Common myeloid progenitor, CD34-positive (primary cell): ENCODE data around the gene RABL6.

Source experiments
- CTCF ChIA-PET: fragments of 350-600 bp; sonication (Branson Sonifier 250); formaldehyde crosslinking; loops from one replicate; lab custom pipeline; 2021; ENCODE audit warnings: antibody characterized with exemption; lab: Charles Lee
- POLR2A ChIA-PET: fragments of 350-600 bp; sonication (Branson Sonifier 250); formaldehyde crosslinking; loops from one replicate; lab custom pipeline; 2021; ENCODE audit warnings: antibody characterized with exemption; lab: Charles Lee
- DNase-seq, 3 donors: peaks; one replicate each; pipeline versions ENCODE4 v3.0.0 to v3.0.0-alpha.2; 2013
- H3K27ac ChIP-seq, 2 experiments: 1 replicate in 1 of 2; 2 replicates in 1 of 2; pipeline ENCODE4 v1.7.0; 2013; ENCODE audit warnings: inconsistent platforms in 2 of 2, low read length in 2 of 2, mild to moderate bottlenecking in 2 of 2, low read depth in 1 of 2, moderate library complexity in 1 of 2; ENCODE audit not compliant: severe bottlenecking in 2 of 2, insufficient read depth in 1 of 2, poor library complexity in 1 of 2
- H3K27me3 ChIP-seq, 5 experiments: replicated peaks in 2 of 5; 1 replicate in 3 of 5; 2 replicates in 2 of 5; pipeline versions ENCODE4 v1.6.1 to v1.7.0; 2013; ENCODE audit warnings: low read length in 4 of 5, mild to moderate bottlenecking in 2 of 5, moderate library complexity in 2 of 5, inconsistent platforms in 1 of 5; ENCODE audit not compliant: insufficient read depth in 5 of 5, control insufficient read depth in 4 of 5
- H3K36me3 ChIP-seq, 4 experiments: 1 replicate in 2 of 4; 2 replicates in 2 of 4; pipeline versions ENCODE4 v1.6.1 to v1.7.0; 2013; ENCODE audit warnings: low read length in 3 of 4, control low read depth in 1 of 4, mild to moderate bottlenecking in 1 of 4; ENCODE audit not compliant: control insufficient read depth in 4 of 4, insufficient read depth in 4 of 4
- H3K4me1 ChIP-seq, 4 experiments: 1 replicate in 3 of 4; 2 replicates in 1 of 4; pipeline versions ENCODE4 v1.6.1 to v1.7.1; 2013; ENCODE audit warnings: low read length in 3 of 4, mild to moderate bottlenecking in 3 of 4, control low read depth in 1 of 4, inconsistent platforms in 1 of 4, moderate library complexity in 1 of 4; ENCODE audit not compliant: control insufficient read depth in 4 of 4, insufficient read depth in 4 of 4; ENCODE audit errors: control extremely low read depth in 1 of 4
- H3K4me3 ChIP-seq, 7 experiments: 1 replicate in 4 of 7; 2 replicates in 3 of 7; pipeline versions ENCODE4 v1.5.1 to v1.7.0; 2013; ENCODE audit warnings: mild to moderate bottlenecking in 7 of 7, low read length in 6 of 7, moderate library complexity in 6 of 7, inconsistent platforms in 2 of 7, low read depth in 2 of 7, control low read depth in 1 of 7; ENCODE audit not compliant: insufficient read depth in 4 of 7, control insufficient read depth in 1 of 7; ENCODE audit errors: extremely low read depth in 1 of 7
- H3K9me3 ChIP-seq, 5 experiments: 1 replicate in 4 of 5; 2 replicates in 1 of 5; pipeline versions ENCODE4 v1.6.1 to v1.7.1; 2013; ENCODE audit warnings: low read length in 4 of 5, mild to moderate bottlenecking in 2 of 5, inconsistent platforms in 1 of 5, low read depth in 1 of 5, moderate library complexity in 1 of 5; ENCODE audit not compliant: control insufficient read depth in 4 of 5, insufficient read depth in 2 of 5; ENCODE audit errors: control extremely low read depth in 1 of 5
- WGBS: methylation state at CpG from one replicate; pipeline ENCODE4 v1.1.5; 2013; ENCODE audit not compliant: insufficient coverage; 5-methylcytosine and 5-hydroxymethylcytosine counted together

Gene RABL6

GRCh38 chr9:136853596-136854112, 45.9 kb downstream of the RABL6 start:
- POLR2A ChIA-PET = no interaction called here
- H3K4me1 ChIP-seq = peaks cover 0 to 12% (median 9%) of the 10 kb centered on the region in 4 experiments
- no peak overlapping the region for H3K4me3 ChIP-seq
- WGBS = 77% methylated on average over 11 of the region's 18 CpGs
- H3K36me3 ChIP-seq = peaks cover 0 to 19% (median 2%) of the 10 kb centered on the region in 4 experiments
- no peak overlapping the region for H3K27ac ChIP-seq
- CTCF ChIA-PET = interaction anchor here (1.7 kb wide), 1 partner anchor 11 kb away, joined by 5 read pairs; the partner anchor contains the start of gene AJM1
- DNase-seq = no peak
- no peaks in the 10 kb centered on the region for H3K27me3 ChIP-seq
- H3K9me3 ChIP-seq = no peaks in the 10 kb centered on the region

GRCh38 chr9:136854113-136854841, 46.5 kb downstream of the RABL6 start:
- DNase-seq = no peak
- POLR2A ChIA-PET = interaction anchor here (1.0 kb wide), 1 partner anchor 47 kb away, joined by 3 read pairs; the partner anchor contains the start of gene RABL6
- Histone ChIP-seq H3K4me3 (no peak overlapping the region), H3K4me1 (peaks cover 0 to 11% (median 7%) of the 10 kb centered on the region in 4 experiments), H3K27me3 (no peaks in the 10 kb centered on the region), H3K27ac (no peak overlapping the region), H3K9me3 (no peaks in the 10 kb centered on the region), H3K36me3 (peaks cover 0 to 22% (median 2%) of the 10 kb centered on the region in 4 experiments)
- 87% methylated on average over 27 of the region's 30 CpGs for WGBS
- CTCF ChIA-PET = interaction anchor here (1.0 to 1.7 kb wide), 2 partner anchors 12 kb away, joined by 3 to 5 read pairs; partner anchors contain the start of gene AJM1

GRCh38 chr9:136854842-136855460, 47.2 kb downstream of the RABL6 start:
- Histone ChIP-seq H3K4me1 (peaks cover 0 to 7% (median 3%) of the 10 kb centered on the region in 4 experiments), H3K27ac (no peak overlapping the region), H3K27me3 (no peaks in the 10 kb centered on the region), H3K36me3 (peaks cover 0 to 22% (median 3%) of the 10 kb centered on the region in 4 experiments), H3K4me3 (no peak overlapping the region), H3K9me3 (no peaks in the 10 kb centered on the region)
- WGBS = 89% methylated on average over 16 of the region's 23 CpGs
- no peak for DNase-seq
- POLR2A ChIA-PET = interaction anchor here (1.0 kb wide), 1 partner anchor 47 kb away, joined by 3 read pairs; the partner anchor contains the start of gene RABL6
- CTCF ChIA-PET = interaction anchor here (1.0 kb wide), 1 partner anchor 12 kb away, joined by 3 read pairs; no protein-coding TSS in a partner anchor

- Histone ChIP-seq H3K4me3 (no peak overlapping the region), H3K4me1 (peaks cover 0 to 3% (median 0%) of the 10 kb centered on the region in 4 experiments), H3K27ac (no peak overlapping the region), H3K27me3 (no peaks in the 10 kb centered on the region), H3K9me3 (no peaks in the 10 kb centered on the region), H3K36me3 (peaks cover 0 to 18% (median 4%) of the 10 kb centered on the region in 4 experiments)
- ChIA-PET CTCF (no interaction called here), POLR2A (interaction anchor here (1.0 kb wide), 1 partner anchor 48 kb away, joined by 3 read pairs; the partner anchor contains the start of gene RABL6)
- WGBS = 89% methylated on average over 24 of the region's 26 CpGs
- DNase-seq = no peak
These were observed 47.8 kb downstream of the RABL6 start for GRCh38 chr9:136855461-136856078.

- Histone ChIP-seq H3K27me3 (no peaks in the 10 kb centered on the region), H3K9me3 (no peaks in the 10 kb centered on the region), H3K27ac (no peak overlapping the region), H3K36me3 (peaks cover 0 to 18% (median 5%) of the 10 kb centered on the region in 4 experiments), H3K4me1 (peaks cover 0 to 3% (median 0%) of the 10 kb centered on the region in 4 experiments), H3K4me3 (no peak overlapping the region)
- WGBS = 93% methylated on average over 6 of the region's 15 CpGs
- CTCF ChIA-PET = no interaction called here
- no peak for DNase-seq
- POLR2A ChIA-PET = no interaction called here
These were observed 48.3 kb downstream of the RABL6 start for GRCh38 chr9:136856079-136856476.

GRCh38 chr9:136856541-136857141, 48.9 kb downstream of the RABL6 start:
- Histone ChIP-seq H3K9me3 (no peaks in the 10 kb centered on the region), H3K27ac (no peak overlapping the region), H3K27me3 (no peaks in the 10 kb centered on the region), H3K4me3 (no peak overlapping the region), H3K36me3 (peaks cover 0 to 18% (median 11%) of the 10 kb centered on the region in 4 experiments), H3K4me1 (peaks cover 0 to 3% (median 0%) of the 10 kb centered on the region in 4 experiments)
- peak in 2 of 3 donors; percentile 17 to 24 for DNase-seq
- POLR2A ChIA-PET = no interaction called here
- CTCF ChIA-PET = no interaction called here
- WGBS = 88% methylated on average over 10 of the region's 14 CpGs
